ENCODE results near the gene LRRC25. TPM values are rescaled to one million over a fixed set of nuclear protein-coding genes. Genes with fewer than 3 reads are reported as not detected.
"Not testable (repeated sequence)": the region's sequence is repeated elsewhere in the genome, so short reads cannot be mapped to it uniquely, and the experiment has no call there.

LRRC25 gene
- total RNA-seq, 1 donor from 2014 or later = not detected

- no peak for DNase-seq (ENCODE audit: low read depth in 2 of 2)
Measured at GRCh38 chr19:18380843-18381242, 16.6 kb downstream of the LRRC25 start.

GRCh38 chr19:18379803-18380747, 17.3 kb downstream of the LRRC25 start:
- peak; percentile 53 to 95 for DNase-seq (ENCODE audit: low read depth in 2 of 2)

- DNase-seq (ENCODE audit: low read depth in 2 of 2) = peak in 1 of 2 donors; percentile 68
Measured at GRCh38 chr19:18377026-18377425, 20.4 kb downstream of the LRRC25 start.

- DNase-seq (ENCODE audit: low read depth in 2 of 2) = peak; percentile 99 to 100
Measured at GRCh38 chr19:18373892-18374629, 23.4 kb downstream of the LRRC25 start.

GRCh38 chr19:18373407-18373891, 24.0 kb downstream of the LRRC25 start:
- DNase-seq (ENCODE audit: low read depth in 2 of 2) = no peak

GRCh38 chr19:18368504-18369222, 28.8 kb downstream of the LRRC25 start:
- no peak for DNase-seq (ENCODE audit: low read depth in 2 of 2)

GRCh38 chr19:18366021-18366435, 31.4 kb downstream of the LRRC25 start:
- DNase-seq (ENCODE audit: low read depth in 2 of 2) = peak; percentile 27 to 69

- peak; percentile 99 to 100 for DNase-seq (ENCODE audit: low read depth in 2 of 2)
Measured at GRCh38 chr19:18364826-18365528, 32.4 kb downstream of the LRRC25 start.

- DNase-seq (ENCODE audit: low read depth in 2 of 2) = not testable (repeated sequence)
Measured at GRCh38 chr19:18364277-18364825, 33.1 kb downstream of the LRRC25 start.

- no peak for DNase-seq (ENCODE audit: low read depth in 2 of 2)
Measured at GRCh38 chr19:18363787-18364186, 33.6 kb downstream of the LRRC25 start.

GRCh38 chr19:18362934-18363542, 34.4 kb downstream of the LRRC25 start:
- no peak for DNase-seq (ENCODE audit: low read depth in 2 of 2)

GRCh38 chr19:18361646-18362045, 35.8 kb downstream of the LRRC25 start:
- peak in 1 of 2 donors; percentile 74 for DNase-seq (ENCODE audit: low read depth in 2 of 2)

- no peak for DNase-seq (ENCODE audit: low read depth in 2 of 2)
Measured at GRCh38 chr19:18357041-18357440, 40.4 kb downstream of the LRRC25 start.

- not testable (repeated sequence) for DNase-seq (ENCODE audit: low read depth in 2 of 2)
Measured at GRCh38 chr19:18354743-18355142, 42.7 kb downstream of the LRRC25 start.

- DNase-seq (ENCODE audit: low read depth in 2 of 2) = no peak
Measured at GRCh38 chr19:18353378-18354005, 43.9 kb downstream of the LRRC25 start.

- DNase-seq (ENCODE audit: low read depth in 2 of 2) = no peak
Measured at GRCh38 chr19:18351544-18351943, 45.9 kb downstream of the LRRC25 start.

- DNase-seq (ENCODE audit: low read depth in 2 of 2) = no peak
Measured at GRCh38 chr19:18350490-18350889, 46.9 kb downstream of the LRRC25 start.

- DNase-seq (ENCODE audit: low read depth in 2 of 2) = peak; percentile 74 to 82
Measured at GRCh38 chr19:18349524-18350128, 47.8 kb downstream of the LRRC25 start.

- not testable (repeated sequence) for DNase-seq (ENCODE audit: low read depth in 2 of 2)
Measured at GRCh38 chr19:18348818-18349339, 48.5 kb downstream of the LRRC25 start.

Measured in lung microvascular endothelial cell (primary cell).